Stimulated activated naive CD8-positive, alpha-beta T cell treated with anti-CD3 and anti-CD28 coated beads, Interleukin-15, amount 100 ng/mL, for 72 hours (primary cell): ENCODE results near the gene AIMP2.
"Not testable (repeated sequence)": the region's sequence is repeated elsewhere in the genome, so short reads cannot be mapped to it uniquely, and the experiment has no call there.

Source experiments
- ATAC-seq: fragments of 150-1000 bp; cut with Tn5 transposase; 2 replicates; pipeline ENCODE4 v1.10.0; 2021; ENCODE audit warnings: mild to moderate bottlenecking, moderate library complexity
- DNase-seq, 2 donors: peaks; one replicate each; pipeline ENCODE4 v3.0.0; 2021 to 2022
- H3K27ac Mint-ChIP-seq, 2 donors: one replicate each; pipeline ENCODE4 v1.8.0; 2022; ENCODE audit warnings: mild to moderate bottlenecking in 2 of 2, mixed read lengths in 2 of 2, moderate library complexity in 2 of 2
- H3K27me3 Mint-ChIP-seq: one replicate; pipeline ENCODE4 v1.8.0; 2022; ENCODE audit warnings: mixed read lengths
- H3K4me1 Mint-ChIP-seq: one replicate; pipeline ENCODE4 v1.8.0; 2022; ENCODE audit warnings: mild to moderate bottlenecking, mixed read lengths
- H3K4me3 Mint-ChIP-seq, 2 donors: one replicate each; pipeline ENCODE4 v1.8.0; 2022; ENCODE audit warnings: mild to moderate bottlenecking in 2 of 2, mixed read lengths in 2 of 2, moderate library complexity in 1 of 2
- H3K9me3 Mint-ChIP-seq, 2 donors: one replicate each; pipeline ENCODE4 v1.8.0; 2022; ENCODE audit warnings: mixed read lengths in 2 of 2

Gene AIMP2

GRCh38 chr7:6049780-6050179 lies 40.7 kb downstream of the AIMP2 start:
- no peak overlapping the region for H3K27ac Mint-ChIP-seq
- H3K9me3 Mint-ChIP-seq = no peaks in the 10 kb centered on the region
- H3K4me3 Mint-ChIP-seq = no peak overlapping the region
- H3K27me3 Mint-ChIP-seq = no peaks in the 10 kb centered on the region
- no peak for ATAC-seq
- peaks cover 6% of the 10 kb centered on the region for H3K4me1 Mint-ChIP-seq
- no peak for DNase-seq

GRCh38 chr7:6051185-6051584 lies 42.1 kb downstream of the AIMP2 start:
- not testable (repeated sequence) for H3K27me3 Mint-ChIP-seq, ATAC-seq, DNase-seq, H3K27ac Mint-ChIP-seq, H3K9me3 Mint-ChIP-seq, H3K4me3 Mint-ChIP-seq, H3K4me1 Mint-ChIP-seq

GRCh38 chr7:6056616-6057015 lies 47.5 kb downstream of the AIMP2 start:
- H3K4me3 Mint-ChIP-seq = peak overlapping the region in 1 of 2 donors; percentile 26
- H3K9me3 Mint-ChIP-seq = no peaks in the 10 kb centered on the region
- no peak for DNase-seq
- no peaks in the 10 kb centered on the region for H3K27me3 Mint-ChIP-seq
- H3K27ac Mint-ChIP-seq = no peak overlapping the region
- peaks cover 19% of the 10 kb centered on the region for H3K4me1 Mint-ChIP-seq
- ATAC-seq = no peak

GRCh38 chr7:6057316-6058129 lies 48.5 kb downstream of the AIMP2 start:
- DNase-seq (no peak), ATAC-seq (no peak)
- Mint-ChIP-seq H3K27ac (peak overlapping the region in 1 of 2 donors; percentile 88), H3K27me3 (no peaks in the 10 kb centered on the region), H3K4me3 (peak overlapping the region; percentile 96 to 99), H3K9me3 (no peaks in the 10 kb centered on the region), H3K4me1 (peaks cover 19% of the 10 kb centered on the region)

- DNase-seq, H3K27me3 Mint-ChIP-seq, ATAC-seq, H3K27ac Mint-ChIP-seq, H3K4me3 Mint-ChIP-seq, H3K9me3 Mint-ChIP-seq: not testable (repeated sequence)
- H3K4me1 Mint-ChIP-seq = peaks cover 19% of the 10 kb centered on the region
Measured at GRCh38 chr7:6059941-6060340, 50.9 kb downstream of the AIMP2 start.

GRCh38 chr7:6071406-6071805 lies 62.3 kb downstream of the AIMP2 start:
- Mint-ChIP-seq H3K4me3 (no peak overlapping the region), H3K27me3 (no peaks in the 10 kb centered on the region), H3K9me3 (no peaks in the 10 kb centered on the region), H3K4me1 (no peaks in the 10 kb centered on the region), H3K27ac (no peak overlapping the region)
- ATAC-seq (no peak), DNase-seq (no peak)
